GM18520 (cell line): ENCODE data around the gene FAM171A2.
"Not testable (repeated sequence)": the region's sequence is repeated elsewhere in the genome, so short reads cannot be mapped to it uniquely, and the experiment has no call there.

Source experiments
- ATAC-seq: cut with Tn5 transposase; IDR thresholded peaks from one replicate; pipeline ENCODE4 v1.9.1; 2021; ENCODE audit not compliant: unreplicated experiment

Gene FAM171A2

GRCh38 chr17:44384281-44384822 lies 20.7 kb upstream of the FAM171A2 start:
- ATAC-seq: no peak

DNA sequence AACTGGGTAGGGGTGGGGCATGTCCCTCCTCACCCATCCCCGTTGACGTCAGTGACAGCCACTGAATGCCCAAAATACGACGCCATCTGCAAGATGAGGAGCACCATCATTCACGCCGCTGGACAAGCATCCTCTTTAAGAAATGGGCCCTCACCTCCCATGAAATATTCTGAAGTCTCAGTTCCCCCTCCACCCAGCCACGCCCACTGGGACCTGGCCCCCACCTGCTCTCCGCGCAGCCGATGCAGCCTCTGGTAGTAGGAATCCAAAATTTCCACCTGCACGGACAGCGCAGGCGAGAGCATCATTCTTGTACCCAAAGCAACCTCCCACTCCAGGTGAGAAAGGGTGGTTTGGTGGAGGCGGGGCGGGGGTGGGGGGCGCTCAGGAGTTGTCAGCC lies 20.2 kb upstream of the FAM171A2 start:
- ATAC-seq: no peak

GRCh38 chr17:44383363-44383762 lies 19.7 kb upstream of the FAM171A2 start:
- ATAC-seq: no peak

GRCh38 chr17:44382917-44383316 lies 19.3 kb upstream of the FAM171A2 start:
- no peak for ATAC-seq

- no peak for ATAC-seq
These were observed 18.2 kb upstream of the FAM171A2 start for GRCh38 chr17:44381810-44382305.

DNA sequence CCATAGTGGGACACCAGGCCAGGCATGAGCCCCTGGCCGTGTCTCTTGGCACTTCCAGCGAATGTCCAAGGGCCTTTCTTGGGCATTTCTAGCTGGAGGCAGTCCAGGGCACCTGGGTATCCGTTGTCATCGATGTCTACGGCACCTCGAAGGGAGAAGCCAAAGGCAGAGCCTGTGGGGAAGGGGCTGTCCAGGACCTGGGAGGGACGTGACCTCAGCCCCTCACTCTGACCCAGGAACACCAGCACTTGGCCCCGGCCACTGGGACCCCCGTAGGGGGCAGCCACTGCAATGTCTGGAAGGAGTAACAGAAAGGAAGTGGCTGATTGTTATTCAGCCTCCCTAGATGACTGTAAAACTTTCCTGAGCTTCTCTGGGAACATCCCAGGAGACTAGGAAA lies 17.1 kb upstream of the FAM171A2 start:
- ATAC-seq: no peak

- ATAC-seq: no peak
These were observed 16.2 kb upstream of the FAM171A2 start for GRCh38 chr17:44379887-44380286.

- no peak for ATAC-seq
These were observed 14.6 kb upstream of the FAM171A2 start for GRCh38 chr17:44378171-44378705.

- ATAC-seq: no peak
These were observed 13.1 kb upstream of the FAM171A2 start for GRCh38 chr17:44376779-44377178.

GRCh38 chr17:44376124-44376523 lies 12.5 kb upstream of the FAM171A2 start:
- no peak for ATAC-seq

DNA sequence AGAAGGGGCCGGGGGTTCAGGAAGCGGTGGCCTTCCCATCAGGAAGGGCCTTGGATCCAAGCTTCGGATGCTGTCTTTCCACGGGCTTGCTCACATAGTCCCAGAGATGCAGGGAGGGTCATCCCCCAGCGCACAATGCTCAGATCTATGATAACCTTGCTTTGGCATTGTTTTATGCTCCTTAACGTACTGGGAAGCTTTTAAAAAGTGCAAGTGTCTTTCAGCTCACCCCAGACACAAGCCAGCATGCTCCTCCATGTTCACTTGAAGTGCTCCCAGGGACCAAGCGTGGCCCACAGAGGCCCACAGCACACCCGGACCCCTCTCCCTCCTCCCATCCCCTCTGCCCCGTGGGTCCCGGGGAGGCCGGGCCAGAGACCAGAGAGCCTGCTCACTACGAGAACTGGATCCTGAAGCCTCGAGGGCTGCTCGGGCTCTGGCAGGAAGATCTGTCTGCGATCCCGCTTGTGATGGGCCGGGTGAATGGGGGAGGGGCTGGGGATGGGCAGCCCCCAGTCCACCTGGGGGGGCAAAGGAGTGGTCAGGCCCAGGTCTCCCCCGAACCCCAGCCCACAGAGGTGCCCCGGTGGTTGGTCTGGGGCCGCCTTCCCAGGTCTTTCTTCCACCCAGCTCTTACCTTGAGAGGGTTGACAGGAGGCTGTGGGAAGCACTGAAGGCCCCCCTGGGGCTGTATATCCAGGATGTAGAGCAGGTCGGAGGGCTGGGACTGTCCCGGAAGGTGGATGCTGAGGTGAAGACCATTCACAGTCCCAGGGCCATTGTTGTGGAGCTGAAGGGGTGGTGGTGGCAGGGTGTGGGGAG lies 11.8 kb upstream of the FAM171A2 start:
- ATAC-seq: no peak

GRCh38 chr17:44374306-44375195 lies 10.9 kb upstream of the FAM171A2 start:
- ATAC-seq: no peak

DNA sequence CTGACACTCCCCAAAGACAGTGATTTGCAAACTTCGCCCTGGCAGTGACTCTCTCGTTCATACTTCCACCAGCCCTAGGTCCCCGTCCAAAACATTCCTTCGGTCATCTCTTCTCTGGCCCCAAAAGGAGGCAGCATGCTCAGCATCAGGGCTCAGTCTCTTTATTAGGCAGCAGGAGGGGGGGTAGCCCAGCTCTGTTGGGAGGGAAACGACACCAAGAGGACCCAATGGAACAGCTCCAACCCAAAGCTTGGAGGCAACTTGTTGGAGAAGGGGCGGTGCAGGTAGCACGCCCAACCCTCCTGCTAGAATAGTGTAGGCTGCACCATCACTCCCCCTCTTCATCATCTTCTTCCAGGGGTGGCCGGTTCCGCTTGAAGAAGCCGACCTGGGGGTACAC lies 8.4 kb upstream of the FAM171A2 start:
- no peak for ATAC-seq

- ATAC-seq: not testable (repeated sequence)
These were observed 5.9 kb upstream of the FAM171A2 start for GRCh38 chr17:44369414-44370023.

- not testable (repeated sequence) for ATAC-seq
These were observed 5.0 kb upstream of the FAM171A2 start for GRCh38 chr17:44368391-44369243.

GRCh38 chr17:44367231-44367979 lies 3.8 kb upstream of the FAM171A2 start:
- no peak for ATAC-seq

DNA sequence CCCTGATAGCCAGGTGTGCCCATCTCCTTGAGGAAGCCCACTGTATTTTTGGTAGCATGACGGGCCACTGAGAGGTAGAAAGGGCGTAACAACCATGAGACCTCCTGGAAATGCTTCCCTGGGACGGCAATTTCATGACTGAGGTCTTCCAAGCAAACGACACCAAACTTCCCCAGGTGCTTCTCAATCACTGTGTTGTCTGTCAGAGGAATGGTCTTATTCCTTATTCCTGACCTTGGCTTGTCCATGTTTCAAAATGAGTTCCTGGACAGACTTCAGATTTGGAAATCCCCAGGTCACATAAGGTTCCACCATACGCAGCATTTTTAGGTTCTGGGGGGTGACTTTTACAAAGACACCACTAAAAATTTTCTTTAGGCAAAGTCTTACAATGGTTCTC lies 1.4 kb upstream of the FAM171A2 start:
- ATAC-seq: not testable (repeated sequence)

GRCh38 chr17:44362949-44363612 lies 572 bp downstream of the FAM171A2 start:
- no peak for ATAC-seq
